B cell (primary cell): ENCODE measurements around the gene COL4A1. TPM values are rescaled to one million over a fixed set of nuclear protein-coding genes. Genes with fewer than 3 reads are reported as not detected.

Experiments used
- ATAC-seq: fragments of 200-7000 bp; cut with Tn5 transposase; one replicate; pipeline ENCODE4 v1.10.0; 2021; ENCODE audit warnings: low read depth, mild to moderate bottlenecking, moderate number of reproducible peaks, moderate library complexity
- CTCF ChIA-PET: fragments of 350-600 bp; sonication (Branson Sonifier 250); formaldehyde crosslinking; loops from one replicate; lab custom pipeline; 2021; ENCODE audit warnings: antibody characterized with exemption, inconsistent platforms; lab: Charles Lee
- POLR2A ChIA-PET: fragments of 350-600 bp; sonication (Branson Sonifier 250); formaldehyde crosslinking; loops from one replicate; lab custom pipeline; 2021; ENCODE audit warnings: antibody characterized with exemption; lab: Charles Lee
- DNase-seq: peaks from one replicate; pipeline ENCODE4 v3.0.0; 2013
- H2AFZ ChIP-seq: 2 replicates; pipeline ENCODE4 v1.6.1; 2012; ENCODE audit warnings: mild to moderate bottlenecking, low read depth, low read length; ENCODE audit not compliant: insufficient read depth, poor library complexity, severe bottlenecking
- H3K27ac ChIP-seq, 2 donors: 1 replicate in 1 of 2; 2 replicates in 1 of 2; pipeline ENCODE4 v1.5.1; 2012 to 2013; ENCODE audit warnings: low read length in 2 of 2, mild to moderate bottlenecking in 2 of 2, moderate library complexity in 1 of 2
- H3K27me3 ChIP-seq, 4 experiments: fragments of 200-600 bp in 1 of 4; sonication (generic) in 1 of 4; replicated peaks in 1 of 4; 1 replicate in 2 of 4; 2 replicates in 2 of 4; pipeline versions ENCODE4 v1.6.1 to v1.7.0; 2013 to 2016; ENCODE audit warnings: low read length in 3 of 4, mild to moderate bottlenecking in 2 of 4, mixed read lengths in 1 of 4, moderate library complexity in 1 of 4; ENCODE audit not compliant: insufficient read depth in 4 of 4, control insufficient read depth in 3 of 4; ENCODE audit errors: control extremely low read depth in 1 of 4
- H3K36me3 ChIP-seq, 2 experiments: replicated peaks in 1 of 2; 1 replicate in 1 of 2; 2 replicates in 1 of 2; pipeline versions ENCODE4 v1.6.1 to v1.7.1; 2013; ENCODE audit warnings: low read length in 1 of 2; ENCODE audit not compliant: insufficient read depth in 2 of 2, control insufficient read depth in 1 of 2; ENCODE audit errors: control extremely low read depth in 1 of 2, extremely low read depth in 1 of 2
- H3K4me1 ChIP-seq, 2 donors: fragments of 200-600 bp in 1 of 2; sonication (generic) in 1 of 2; 1 replicate in 1 of 2; 2 replicates in 1 of 2; pipeline versions ENCODE4 v1.5.1 to v1.6.1; 2013 to 2017; ENCODE audit warnings: low read length in 2 of 2; ENCODE audit not compliant: control insufficient read depth in 2 of 2, insufficient read depth in 2 of 2
- H3K4me2 ChIP-seq: replicated peaks from 2 replicates; pipeline ENCODE3; 2012; ENCODE audit warnings: mild to moderate bottlenecking, low read depth, low read length; ENCODE audit not compliant: poor library complexity, severe bottlenecking
- H3K4me3 ChIP-seq, 5 experiments: fragments of 200-600 bp in 1 of 5; sonication (generic) in 1 of 5; 1 replicate in 3 of 5; 2 replicates in 2 of 5; pipeline versions ENCODE4 v1.5.1 to v1.7.0; 2011 to 2016; ENCODE audit warnings: low read length in 4 of 5, mild to moderate bottlenecking in 4 of 5, low read depth in 2 of 5, control low read depth in 1 of 5, moderate library complexity in 1 of 5; ENCODE audit not compliant: insufficient read depth in 1 of 5; ENCODE audit errors: control extremely low read depth in 1 of 5, extremely low read depth in 1 of 5
- H3K79me2 ChIP-seq: fragments of 200-600 bp; sonication (generic); one replicate; pipeline ENCODE4 v1.6.0; 2016; ENCODE audit warnings: low read length; ENCODE audit not compliant: control insufficient read depth, insufficient read depth
- H3K9ac ChIP-seq: fragments of 200-600 bp; sonication (generic); 2 replicates; pipeline ENCODE4 v1.6.1; 2017; ENCODE audit warnings: mild to moderate bottlenecking, low read length, moderate library complexity
- H3K9me3 ChIP-seq, 3 donors: one replicate each; pipeline versions ENCODE4 v1.6.1 to v1.7.1; 2013; ENCODE audit warnings: low read length in 2 of 3; ENCODE audit not compliant: control insufficient read depth in 2 of 3, insufficient read depth in 1 of 3; ENCODE audit errors: control extremely low read depth in 1 of 3
- H4K20me1 ChIP-seq: 2 replicates; pipeline ENCODE4 v1.6.0; 2012; ENCODE audit warnings: mild to moderate bottlenecking, low read length; ENCODE audit not compliant: insufficient read depth, control insufficient read depth, poor library complexity, severe bottlenecking
- H3K27ac Mint-ChIP-seq: one replicate; pipeline ENCODE4 v1.8.0; 2021; ENCODE audit warnings: mixed read lengths
- H3K27me3 Mint-ChIP-seq: one replicate; pipeline ENCODE4 v1.8.0; 2021; ENCODE audit warnings: mixed read lengths
- H3K4me1 Mint-ChIP-seq: one replicate; pipeline ENCODE4 v1.8.0; 2021; ENCODE audit warnings: mixed read lengths
- H3K4me3 Mint-ChIP-seq: one replicate; pipeline ENCODE4 v1.8.0; 2021; ENCODE audit warnings: mixed read lengths
- H3K9me3 Mint-ChIP-seq: one replicate; pipeline ENCODE4 v1.8.0; 2022; ENCODE audit warnings: mixed read lengths; ENCODE audit not compliant: insufficient read depth
- EZH2 ChIP-seq: IDR thresholded peaks from 2 replicates; pipeline ENCODE4 v1.6.1; 2012; ENCODE audit warnings: borderline replicate concordance, low read depth, mild to moderate bottlenecking, moderate library complexity, low read length; ENCODE audit not compliant: insufficient read depth, poor library complexity, severe bottlenecking
- WGBS: methylation state at CpG from one replicate; pipeline ENCODE4 v1.1.5; 2013; ENCODE audit warnings: missing lambda C conversion rate; ENCODE audit not compliant: insufficient coverage; 5-methylcytosine and 5-hydroxymethylcytosine counted together
- intact Hi-C: fragments of 100-400 bp; cut with micrococcal nuclease; formaldehyde crosslinking; loops from one replicate; pipeline ENCODE4 v1.10.0; 2022
- polyA plus RNA-seq: library from polyadenylated mRNA; depleted of rRNA; stranded (reverse); fragments of >200 nt; gene quantifications from 2 replicates; pipeline ENCODE4 v1.2.3, GENCODE V29; 2012
- total RNA-seq, 2 donors: library from RNA; stranded (reverse); fragments of 120-200 nt in 1 of 2; gene quantifications; 1 replicate in 1 of 2; 2 replicates in 1 of 2; pipeline versions ENCODE4 v1.2.3 to v1.2.4, GENCODE V29; 2013 to 2022
- TF ChIP-seq, protein P1 (sequence below): fragments of 200-600 bp; IDR thresholded peaks from one replicate; pipeline ENCODE4 v1.8.0; 2022; ENCODE audit warnings: antibody characterized with exemption, mild to moderate bottlenecking

COL4A1 gene
- total and polyA plus RNA-seq, 2 donors (not counting 1 experiment from before 2014, with no cell fraction given): not detected

GRCh38 chr13:110236431-110236830 is 70.5 kb downstream of the COL4A1 start:
- Mint-ChIP-seq H3K27me3 (peaks cover 26% of the 10 kb centered on the region), H3K4me3 (no peak overlapping the region), H3K4me1 (no peaks in the 10 kb centered on the region), H3K27ac (no peak overlapping the region), H3K9me3 (no peaks in the 10 kb centered on the region)
- H3K27me3 ChIP-seq: peaks cover 0 to 6% (median 0%) of the 10 kb centered on the region in 4 experiments
- CTCF ChIA-PET: no interaction called here
- 89% methylated on average over 9 of the region's 10 CpGs for WGBS
- DNase-seq (no peak), ATAC-seq (no peak)
- H3K4me1 ChIP-seq: no peaks in the 10 kb centered on the region
- H3K27ac ChIP-seq: no peak overlapping the region
- intact Hi-C loops: no loop called here
- no peaks in the 10 kb centered on the region for H3K79me2 ChIP-seq
- POLR2A ChIA-PET: no interaction called here
- no peaks in the 10 kb centered on the region for H3K36me3 ChIP-seq
- H4K20me1 ChIP-seq: no peaks in the 10 kb centered on the region
- no peak for TF ChIP-seq EZH2
- TF ChIP-seq, protein P1, sequence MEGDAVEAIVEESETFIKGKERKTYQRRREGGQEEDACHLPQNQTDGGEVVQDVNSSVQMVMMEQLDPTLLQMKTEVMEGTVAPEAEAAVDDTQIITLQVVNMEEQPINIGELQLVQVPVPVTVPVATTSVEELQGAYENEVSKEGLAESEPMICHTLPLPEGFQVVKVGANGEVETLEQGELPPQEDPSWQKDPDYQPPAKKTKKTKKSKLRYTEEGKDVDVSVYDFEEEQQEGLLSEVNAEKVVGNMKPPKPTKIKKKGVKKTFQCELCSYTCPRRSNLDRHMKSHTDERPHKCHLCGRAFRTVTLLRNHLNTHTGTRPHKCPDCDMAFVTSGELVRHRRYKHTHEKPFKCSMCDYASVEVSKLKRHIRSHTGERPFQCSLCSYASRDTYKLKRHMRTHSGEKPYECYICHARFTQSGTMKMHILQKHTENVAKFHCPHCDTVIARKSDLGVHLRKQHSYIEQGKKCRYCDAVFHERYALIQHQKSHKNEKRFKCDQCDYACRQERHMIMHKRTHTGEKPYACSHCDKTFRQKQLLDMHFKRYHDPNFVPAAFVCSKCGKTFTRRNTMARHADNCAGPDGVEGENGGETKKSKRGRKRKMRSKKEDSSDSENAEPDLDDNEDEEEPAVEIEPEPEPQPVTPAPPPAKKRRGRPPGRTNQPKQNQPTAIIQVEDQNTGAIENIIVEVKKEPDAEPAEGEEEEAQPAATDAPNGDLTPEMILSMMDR: no peak
- H3K9ac ChIP-seq: no peak overlapping the region
- no peak overlapping the region for H3K4me2 ChIP-seq
- H3K4me3 ChIP-seq: no peak overlapping the region
- no peaks in the 10 kb centered on the region for H3K9me3 ChIP-seq
- no peak overlapping the region for H2AFZ ChIP-seq

GRCh38 chr13:110234532-110234931 is 72.4 kb downstream of the COL4A1 start:
- H3K27ac ChIP-seq: no peak overlapping the region
- H3K4me3 Mint-ChIP-seq: no peak overlapping the region
- DNase-seq: no peak
- H2AFZ ChIP-seq: no peak overlapping the region
- H3K4me1 Mint-ChIP-seq: no peaks in the 10 kb centered on the region
- H3K9me3 ChIP-seq: no peaks in the 10 kb centered on the region
- TF ChIP-seq EZH2: no peak
- TF ChIP-seq, protein P1: no peak
- CTCF ChIA-PET: no interaction called here
- H3K36me3 ChIP-seq: no peaks in the 10 kb centered on the region
- ATAC-seq: no peak
- no peak overlapping the region for H3K4me3 ChIP-seq
- POLR2A ChIA-PET: no interaction called here
- no peak overlapping the region for H3K4me2 ChIP-seq
- peaks cover 0 to 6% (median 0%) of the 10 kb centered on the region in 4 experiments for H3K27me3 ChIP-seq
- H3K9me3 Mint-ChIP-seq: no peaks in the 10 kb centered on the region
- H3K79me2 ChIP-seq: no peaks in the 10 kb centered on the region
- WGBS: 100% methylated on average over 1 of the region's 7 CpGs
- no peaks in the 10 kb centered on the region for H4K20me1 ChIP-seq
- peaks cover 27% of the 10 kb centered on the region for H3K27me3 Mint-ChIP-seq
- no peak overlapping the region for H3K27ac Mint-ChIP-seq
- H3K4me1 ChIP-seq: no peaks in the 10 kb centered on the region
- H3K9ac ChIP-seq: no peak overlapping the region
- intact Hi-C loops: no loop called here
